ENCODE results near the gene ANGPT4. TPM values are rescaled to one million over a fixed set of nuclear protein-coding genes. Genes with fewer than 3 reads are reported as not detected.

The ANGPT4 gene
- total and polyA plus RNA-seq, 2 of the 8 experiments (the other 6 are each of a cell fraction or from before 2014, with no cell fraction given) = 0.07 to 0.33 TPM

DNA sequence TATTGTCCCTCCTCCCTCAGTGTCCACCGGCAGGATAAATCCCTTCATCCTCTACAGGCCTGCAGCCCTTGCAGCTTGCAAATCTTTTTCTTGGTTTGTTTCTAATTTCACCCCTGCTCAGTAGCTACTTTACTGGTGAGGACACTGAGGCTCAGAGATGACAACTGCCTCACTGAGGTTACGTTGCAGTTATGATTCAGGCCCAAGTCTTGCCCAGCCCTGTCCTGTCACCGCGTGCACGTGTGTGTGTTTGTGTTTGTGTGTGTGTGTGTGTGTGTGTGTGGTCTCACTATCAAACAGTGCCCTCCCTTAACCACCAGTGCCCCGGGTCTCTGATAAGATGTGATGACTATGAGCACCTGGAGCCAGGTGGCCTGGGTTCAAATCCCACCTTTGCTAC is 61.5 kb downstream of the ANGPT4 start (continued):
- TF ChIP-seq, protein P1, sequence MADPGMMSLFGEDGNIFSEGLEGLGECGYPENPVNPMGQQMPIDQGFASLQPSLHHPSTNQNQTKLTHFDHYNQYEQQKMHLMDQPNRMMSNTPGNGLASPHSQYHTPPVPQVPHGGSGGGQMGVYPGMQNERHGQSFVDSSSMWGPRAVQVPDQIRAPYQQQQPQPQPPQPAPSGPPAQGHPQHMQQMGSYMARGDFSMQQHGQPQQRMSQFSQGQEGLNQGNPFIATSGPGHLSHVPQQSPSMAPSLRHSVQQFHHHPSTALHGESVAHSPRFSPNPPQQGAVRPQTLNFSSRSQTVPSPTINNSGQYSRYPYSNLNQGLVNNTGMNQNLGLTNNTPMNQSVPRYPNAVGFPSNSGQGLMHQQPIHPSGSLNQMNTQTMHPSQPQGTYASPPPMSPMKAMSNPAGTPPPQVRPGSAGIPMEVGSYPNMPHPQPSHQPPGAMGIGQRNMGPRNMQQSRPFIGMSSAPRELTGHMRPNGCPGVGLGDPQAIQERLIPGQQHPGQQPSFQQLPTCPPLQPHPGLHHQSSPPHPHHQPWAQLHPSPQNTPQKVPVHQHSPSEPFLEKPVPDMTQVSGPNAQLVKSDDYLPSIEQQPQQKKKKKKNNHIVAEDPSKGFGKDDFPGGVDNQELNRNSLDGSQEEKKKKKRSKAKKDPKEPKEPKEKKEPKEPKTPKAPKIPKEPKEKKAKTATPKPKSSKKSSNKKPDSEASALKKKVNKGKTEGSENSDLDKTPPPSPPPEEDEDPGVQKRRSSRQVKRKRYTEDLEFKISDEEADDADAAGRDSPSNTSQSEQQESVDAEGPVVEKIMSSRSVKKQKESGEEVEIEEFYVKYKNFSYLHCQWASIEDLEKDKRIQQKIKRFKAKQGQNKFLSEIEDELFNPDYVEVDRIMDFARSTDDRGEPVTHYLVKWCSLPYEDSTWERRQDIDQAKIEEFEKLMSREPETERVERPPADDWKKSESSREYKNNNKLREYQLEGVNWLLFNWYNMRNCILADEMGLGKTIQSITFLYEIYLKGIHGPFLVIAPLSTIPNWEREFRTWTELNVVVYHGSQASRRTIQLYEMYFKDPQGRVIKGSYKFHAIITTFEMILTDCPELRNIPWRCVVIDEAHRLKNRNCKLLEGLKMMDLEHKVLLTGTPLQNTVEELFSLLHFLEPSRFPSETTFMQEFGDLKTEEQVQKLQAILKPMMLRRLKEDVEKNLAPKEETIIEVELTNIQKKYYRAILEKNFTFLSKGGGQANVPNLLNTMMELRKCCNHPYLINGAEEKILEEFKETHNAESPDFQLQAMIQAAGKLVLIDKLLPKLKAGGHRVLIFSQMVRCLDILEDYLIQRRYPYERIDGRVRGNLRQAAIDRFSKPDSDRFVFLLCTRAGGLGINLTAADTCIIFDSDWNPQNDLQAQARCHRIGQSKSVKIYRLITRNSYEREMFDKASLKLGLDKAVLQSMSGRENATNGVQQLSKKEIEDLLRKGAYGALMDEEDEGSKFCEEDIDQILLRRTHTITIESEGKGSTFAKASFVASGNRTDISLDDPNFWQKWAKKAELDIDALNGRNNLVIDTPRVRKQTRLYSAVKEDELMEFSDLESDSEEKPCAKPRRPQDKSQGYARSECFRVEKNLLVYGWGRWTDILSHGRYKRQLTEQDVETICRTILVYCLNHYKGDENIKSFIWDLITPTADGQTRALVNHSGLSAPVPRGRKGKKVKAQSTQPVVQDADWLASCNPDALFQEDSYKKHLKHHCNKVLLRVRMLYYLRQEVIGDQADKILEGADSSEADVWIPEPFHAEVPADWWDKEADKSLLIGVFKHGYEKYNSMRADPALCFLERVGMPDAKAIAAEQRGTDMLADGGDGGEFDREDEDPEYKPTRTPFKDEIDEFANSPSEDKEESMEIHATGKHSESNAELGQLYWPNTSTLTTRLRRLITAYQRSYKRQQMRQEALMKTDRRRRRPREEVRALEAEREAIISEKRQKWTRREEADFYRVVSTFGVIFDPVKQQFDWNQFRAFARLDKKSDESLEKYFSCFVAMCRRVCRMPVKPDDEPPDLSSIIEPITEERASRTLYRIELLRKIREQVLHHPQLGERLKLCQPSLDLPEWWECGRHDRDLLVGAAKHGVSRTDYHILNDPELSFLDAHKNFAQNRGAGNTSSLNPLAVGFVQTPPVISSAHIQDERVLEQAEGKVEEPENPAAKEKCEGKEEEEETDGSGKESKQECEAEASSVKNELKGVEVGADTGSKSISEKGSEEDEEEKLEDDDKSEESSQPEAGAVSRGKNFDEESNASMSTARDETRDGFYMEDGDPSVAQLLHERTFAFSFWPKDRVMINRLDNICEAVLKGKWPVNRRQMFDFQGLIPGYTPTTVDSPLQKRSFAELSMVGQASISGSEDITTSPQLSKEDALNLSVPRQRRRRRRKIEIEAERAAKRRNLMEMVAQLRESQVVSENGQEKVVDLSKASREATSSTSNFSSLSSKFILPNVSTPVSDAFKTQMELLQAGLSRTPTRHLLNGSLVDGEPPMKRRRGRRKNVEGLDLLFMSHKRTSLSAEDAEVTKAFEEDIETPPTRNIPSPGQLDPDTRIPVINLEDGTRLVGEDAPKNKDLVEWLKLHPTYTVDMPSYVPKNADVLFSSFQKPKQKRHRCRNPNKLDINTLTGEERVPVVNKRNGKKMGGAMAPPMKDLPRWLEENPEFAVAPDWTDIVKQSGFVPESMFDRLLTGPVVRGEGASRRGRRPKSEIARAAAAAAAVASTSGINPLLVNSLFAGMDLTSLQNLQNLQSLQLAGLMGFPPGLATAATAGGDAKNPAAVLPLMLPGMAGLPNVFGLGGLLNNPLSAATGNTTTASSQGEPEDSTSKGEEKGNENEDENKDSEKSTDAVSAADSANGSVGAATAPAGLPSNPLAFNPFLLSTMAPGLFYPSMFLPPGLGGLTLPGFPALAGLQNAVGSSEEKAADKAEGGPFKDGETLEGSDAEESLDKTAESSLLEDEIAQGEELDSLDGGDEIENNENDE (IDR thresholded peaks at IDR 0.05; ENCODE audit: insufficient replicate concordance, low read length) = no peak
